ENCODE measurements around the gene RNF213. TPM values are rescaled to one million over a fixed set of nuclear protein-coding genes. Genes with fewer than 3 reads are reported as not detected.

The RNF213 gene
- total RNA-seq, 2 donors from 2014 or later: 98.8 to 136 TPM

- Histone ChIP-seq H3K9ac (ENCODE audit: extremely low read depth, low read length, poor library complexity, severe bottlenecking) (no peak overlapping the region), H3K4me1 (ENCODE audit: control insufficient read depth, insufficient read depth, low read length) (no peaks in the 10 kb centered on the region), H3K4me3 (ENCODE audit: low read length) (no peak overlapping the region), H3K27me3 (ENCODE audit: control insufficient read depth, insufficient read depth, low read length, poor library complexity, severe bottlenecking) (no peaks in the 10 kb centered on the region), H3K9me3 (ENCODE audit: control insufficient read depth, low read length) (no peaks in the 10 kb centered on the region), H3K27ac (ENCODE audit: low read depth, low read length) (no peak overlapping the region), H3K36me3 (ENCODE audit: control insufficient read depth, insufficient read depth, low read length) (peaks cover 38% of the 10 kb centered on the region)
- 89 to 96% methylated on average over 15 to 17 of the region's 17 CpGs for WGBS, 2 experiments (ENCODE audit: insufficient coverage in 1 of 2, insufficient read length in 1 of 2)
- H3K27me3 Mint-ChIP-seq (ENCODE audit: insufficient read depth): no peaks in the 10 kb centered on the region
- DNase-seq: no peak
- H3K27ac Mint-ChIP-seq: no peak overlapping the region
- H3K36me3 Mint-ChIP-seq (ENCODE audit: low read depth): peaks cover 42% of the 10 kb centered on the region
- peaks cover 3% of the 10 kb centered on the region for H3K4me1 Mint-ChIP-seq
- no peaks in the 10 kb centered on the region for H3K9me3 Mint-ChIP-seq
- H3K4me3 Mint-ChIP-seq: no peak overlapping the region
- no peak for TF ChIP-seq CTCF (conservative IDR thresholded peaks at IDR 0.05)
Measured at GRCh38 chr17:80214878-80215210, 45.8 kb upstream of the RNF213 start.

DNA sequence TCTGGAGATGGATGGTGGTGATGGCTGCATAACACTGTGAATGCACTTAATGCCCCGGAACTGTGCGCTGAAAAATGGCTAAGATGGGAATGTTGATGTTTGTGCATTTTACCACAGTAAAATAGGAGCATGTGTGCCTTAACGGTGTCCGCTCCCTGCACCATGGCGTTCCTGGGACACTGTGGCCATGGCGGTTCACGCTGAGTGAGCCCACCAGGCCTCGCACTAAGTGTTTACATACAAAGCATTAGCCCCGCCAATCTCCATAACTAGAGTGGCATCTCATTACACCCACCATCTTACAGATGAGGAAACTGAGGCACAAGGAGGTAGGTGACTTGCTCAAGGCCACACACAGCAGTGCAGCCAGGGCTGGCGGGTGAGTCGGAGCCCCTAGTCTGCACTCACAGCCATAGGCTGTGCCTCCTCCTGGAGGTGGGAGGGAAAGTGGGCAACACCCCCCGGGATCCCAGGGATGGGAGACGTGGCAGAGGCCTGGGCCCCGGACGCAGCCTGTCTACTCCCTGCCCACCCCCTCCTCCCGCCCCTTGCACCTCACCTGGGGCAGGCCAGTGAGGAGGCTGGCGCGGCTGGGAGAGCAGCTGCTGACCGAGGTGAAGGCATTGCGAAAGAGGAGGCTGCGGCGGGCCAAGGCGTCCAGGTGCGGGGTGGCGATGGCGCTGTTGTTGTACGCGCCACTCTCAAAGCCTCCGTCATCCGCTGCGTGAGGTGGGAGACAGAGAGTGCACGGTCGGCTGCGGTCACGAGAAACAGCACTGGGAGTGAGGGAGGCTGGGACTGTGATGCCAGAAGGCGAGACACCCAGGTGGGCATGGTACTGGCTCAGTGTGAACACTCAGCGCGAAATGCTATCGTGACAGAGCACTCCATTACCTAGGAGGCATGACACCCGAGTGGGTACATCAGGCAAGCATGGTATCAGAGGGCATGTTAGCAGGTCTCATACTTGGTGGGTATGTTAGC, 43.9 kb upstream of the RNF213 start:
- Histone ChIP-seq H3K9me3 (ENCODE audit: control insufficient read depth, low read length) (no peaks in the 10 kb centered on the region), H3K9ac (ENCODE audit: extremely low read depth, low read length, poor library complexity, severe bottlenecking) (no peak overlapping the region), H3K27ac (ENCODE audit: low read depth, low read length) (no peak overlapping the region), H3K4me1 (ENCODE audit: control insufficient read depth, insufficient read depth, low read length) (no peaks in the 10 kb centered on the region), H3K36me3 (ENCODE audit: control insufficient read depth, insufficient read depth, low read length) (peaks cover 27% of the 10 kb centered on the region), H3K27me3 (ENCODE audit: control insufficient read depth, insufficient read depth, low read length, poor library complexity, severe bottlenecking) (no peaks in the 10 kb centered on the region), H3K4me3 (ENCODE audit: low read length) (no peak overlapping the region)
- no peaks in the 10 kb centered on the region for H3K9me3 Mint-ChIP-seq
- DNase-seq: no peak
- no peaks in the 10 kb centered on the region for H3K27me3 Mint-ChIP-seq (ENCODE audit: insufficient read depth)
- no peak overlapping the region for H3K4me3 Mint-ChIP-seq
- WGBS, 2 experiments (ENCODE audit: insufficient coverage in 1 of 2, insufficient read length in 1 of 2): 95 to 99% methylated on average over 32 to 40 of the region's 40 CpGs
- no peak overlapping the region for H3K27ac Mint-ChIP-seq
- peaks cover 28% of the 10 kb centered on the region for H3K36me3 Mint-ChIP-seq (ENCODE audit: low read depth)
- TF ChIP-seq CTCF (conservative IDR thresholded peaks at IDR 0.05): no peak
- peaks cover 7% of the 10 kb centered on the region for H3K4me1 Mint-ChIP-seq

- Histone ChIP-seq H3K36me3 (ENCODE audit: control insufficient read depth, insufficient read depth, low read length) (peaks cover 22% of the 10 kb centered on the region), H3K4me3 (ENCODE audit: low read length) (no peak overlapping the region), H3K27ac (ENCODE audit: low read depth, low read length) (no peak overlapping the region), H3K9me3 (ENCODE audit: control insufficient read depth, low read length) (no peaks in the 10 kb centered on the region), H3K27me3 (ENCODE audit: control insufficient read depth, insufficient read depth, low read length, poor library complexity, severe bottlenecking) (no peaks in the 10 kb centered on the region), H3K9ac (ENCODE audit: extremely low read depth, low read length, poor library complexity, severe bottlenecking) (no peak overlapping the region), H3K4me1 (ENCODE audit: control insufficient read depth, insufficient read depth, low read length) (no peaks in the 10 kb centered on the region)
- Mint-ChIP-seq H3K36me3 (ENCODE audit: low read depth) (peaks cover 29% of the 10 kb centered on the region), H3K27me3 (ENCODE audit: insufficient read depth) (no peaks in the 10 kb centered on the region), H3K9me3 (no peaks in the 10 kb centered on the region), H3K27ac (no peak overlapping the region), H3K4me3 (no peak overlapping the region), H3K4me1 (peaks cover 7% of the 10 kb centered on the region)
- no peak for TF ChIP-seq CTCF (conservative IDR thresholded peaks at IDR 0.05)
- DNase-seq: no peak
- 96 to 98% methylated on average over 11 to 13 of the region's 13 CpGs for WGBS, 2 experiments (ENCODE audit: insufficient coverage in 1 of 2, insufficient read length in 1 of 2)
Measured at GRCh38 chr17:80217703-80218362, 42.8 kb upstream of the RNF213 start.
